ENCODE data around the gene SDK2. TPM values are rescaled to one million over a fixed set of nuclear protein-coding genes. Genes with fewer than 3 reads are reported as not detected.

SDK2 gene
- total RNA-seq, 6 experiments from 2014 or later = 0.11 to 0.46 (median 0.25) TPM

DNA sequence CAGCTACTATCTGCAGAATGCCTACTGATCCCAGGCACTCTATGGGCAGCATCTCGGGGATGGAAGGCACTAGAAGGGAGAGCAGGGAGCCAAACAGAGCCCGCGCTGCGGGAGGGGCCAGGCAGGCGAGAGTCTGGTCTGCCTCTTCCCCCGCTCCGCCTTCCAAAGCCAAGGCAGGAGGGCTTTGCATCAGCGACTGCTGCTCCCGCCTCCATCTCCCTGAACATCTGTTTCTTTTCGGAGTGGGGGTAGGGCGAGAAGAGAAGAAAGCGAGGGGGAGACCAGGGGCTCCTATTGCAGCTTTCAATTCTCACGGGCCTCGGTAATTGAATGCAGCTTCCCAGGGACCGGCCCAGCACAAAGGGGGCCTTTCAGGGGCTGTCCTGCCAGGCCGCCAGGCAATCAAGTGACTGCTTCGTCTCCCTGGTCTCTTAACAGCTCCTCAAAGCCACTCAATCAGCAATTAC lies 301.0 kb downstream of the SDK2 start:
- TF ChIP-seq POLR2A (IDR thresholded peaks at IDR 0.05) = no peak
- TF ChIP-seq, protein P1, sequence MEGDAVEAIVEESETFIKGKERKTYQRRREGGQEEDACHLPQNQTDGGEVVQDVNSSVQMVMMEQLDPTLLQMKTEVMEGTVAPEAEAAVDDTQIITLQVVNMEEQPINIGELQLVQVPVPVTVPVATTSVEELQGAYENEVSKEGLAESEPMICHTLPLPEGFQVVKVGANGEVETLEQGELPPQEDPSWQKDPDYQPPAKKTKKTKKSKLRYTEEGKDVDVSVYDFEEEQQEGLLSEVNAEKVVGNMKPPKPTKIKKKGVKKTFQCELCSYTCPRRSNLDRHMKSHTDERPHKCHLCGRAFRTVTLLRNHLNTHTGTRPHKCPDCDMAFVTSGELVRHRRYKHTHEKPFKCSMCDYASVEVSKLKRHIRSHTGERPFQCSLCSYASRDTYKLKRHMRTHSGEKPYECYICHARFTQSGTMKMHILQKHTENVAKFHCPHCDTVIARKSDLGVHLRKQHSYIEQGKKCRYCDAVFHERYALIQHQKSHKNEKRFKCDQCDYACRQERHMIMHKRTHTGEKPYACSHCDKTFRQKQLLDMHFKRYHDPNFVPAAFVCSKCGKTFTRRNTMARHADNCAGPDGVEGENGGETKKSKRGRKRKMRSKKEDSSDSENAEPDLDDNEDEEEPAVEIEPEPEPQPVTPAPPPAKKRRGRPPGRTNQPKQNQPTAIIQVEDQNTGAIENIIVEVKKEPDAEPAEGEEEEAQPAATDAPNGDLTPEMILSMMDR (IDR thresholded peaks at IDR 0.05) = no peak
- Histone ChIP-seq H3K36me3 (no peaks in the 10 kb centered on the region), H3K27me3 (no peaks in the 10 kb centered on the region), H3K9me3 (no peaks in the 10 kb centered on the region), H3K27ac (no peak overlapping the region), H3K4me1 (no peaks in the 10 kb centered on the region), H3K4me3 (no peak overlapping the region)
- intact Hi-C loops (cut with DNase I) = no loop called here
- WGBS (ENCODE audit: insufficient coverage, low coverage, low lambda C conversion rate, missing lambda C conversion rate) = 45% methylated on average over 14 of the region's 17 CpGs
- DNase-seq = no peak
- ATAC-seq = no peak

DNA sequence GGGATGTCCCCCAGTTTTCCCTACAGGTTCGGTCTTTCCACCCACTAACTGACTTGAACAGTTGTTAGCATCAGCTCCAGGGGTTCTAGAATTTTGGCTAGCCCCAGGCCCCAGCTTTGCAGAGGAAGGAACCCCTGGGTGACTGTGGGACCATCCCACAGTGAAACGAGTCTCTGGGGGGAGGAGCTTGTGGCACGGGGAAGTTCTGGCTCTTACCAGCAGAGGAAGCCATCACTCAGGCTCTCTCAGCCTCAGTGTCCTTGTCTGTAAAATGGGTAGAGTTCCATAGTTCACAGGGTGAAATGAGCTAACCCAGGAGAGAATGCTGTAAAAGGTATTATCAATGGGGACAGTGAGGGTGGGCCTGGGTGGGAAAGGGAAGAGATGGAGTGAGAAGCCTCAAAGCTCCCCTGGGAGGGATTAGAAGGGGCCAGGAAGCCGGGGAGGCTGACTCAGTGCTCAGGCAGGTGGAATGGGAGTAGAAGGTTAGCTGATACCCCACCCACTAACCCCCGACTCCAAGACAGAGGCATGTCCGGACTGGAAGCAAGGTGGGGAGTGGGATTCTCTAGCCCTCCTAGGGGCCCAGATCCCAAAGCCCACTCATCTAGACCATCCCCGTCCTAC lies 301.6 kb downstream of the SDK2 start:
- Histone ChIP-seq H3K27ac (no peak overlapping the region), H3K36me3 (no peaks in the 10 kb centered on the region), H3K4me1 (no peaks in the 10 kb centered on the region), H3K27me3 (no peaks in the 10 kb centered on the region), H3K4me3 (no peak overlapping the region), H3K9me3 (no peaks in the 10 kb centered on the region)
- TF ChIP-seq, protein P1 (IDR thresholded peaks at IDR 0.05) = no peak
- TF ChIP-seq POLR2A (IDR thresholded peaks at IDR 0.05) = no peak
- WGBS (ENCODE audit: insufficient coverage, low coverage, low lambda C conversion rate, missing lambda C conversion rate) = 37% methylated on average over 2 of the region's 7 CpGs
- DNase-seq (no peak), ATAC-seq (no peak)
- intact Hi-C loops (cut with DNase I) = no loop called here

DNA sequence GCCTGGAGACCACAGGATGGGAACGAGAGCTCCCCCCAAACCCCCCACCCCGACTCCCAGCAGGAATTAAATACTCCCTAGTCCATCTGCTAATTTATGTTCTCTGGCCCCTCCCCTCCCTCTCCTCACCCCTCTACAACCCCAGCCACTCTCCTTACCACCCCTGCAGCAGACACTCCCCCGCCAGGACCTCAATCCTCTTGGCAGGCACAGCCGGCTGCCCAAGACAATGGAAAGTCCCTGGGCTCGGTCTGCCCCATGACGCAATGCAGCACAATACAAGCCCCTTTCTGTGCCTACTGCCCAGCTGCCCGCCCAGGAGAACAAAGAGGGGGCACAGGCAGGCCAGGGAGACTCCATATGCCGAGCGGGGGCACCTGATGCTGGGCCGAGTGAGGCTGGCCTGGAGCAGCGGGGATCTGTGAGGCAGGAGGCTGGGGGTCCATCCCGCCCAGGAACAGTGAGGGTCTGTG lies 302.2 kb downstream of the SDK2 start:
- WGBS (ENCODE audit: insufficient coverage, low coverage, low lambda C conversion rate, missing lambda C conversion rate) = 23% methylated on average over 5 of the region's 12 CpGs
- Histone ChIP-seq H3K27ac (no peak overlapping the region), H3K27me3 (no peaks in the 10 kb centered on the region), H3K4me3 (no peak overlapping the region), H3K36me3 (no peaks in the 10 kb centered on the region), H3K4me1 (no peaks in the 10 kb centered on the region), H3K9me3 (no peaks in the 10 kb centered on the region)
- intact Hi-C loops (cut with DNase I) = no loop called here
- ATAC-seq (peak in 2 of 4 donors; percentile 50 to 61), DNase-seq (no peak)
- TF ChIP-seq POLR2A (IDR thresholded peaks at IDR 0.05) = no peak
- TF ChIP-seq, protein P1 (IDR thresholded peaks at IDR 0.05) = no peak

DNA sequence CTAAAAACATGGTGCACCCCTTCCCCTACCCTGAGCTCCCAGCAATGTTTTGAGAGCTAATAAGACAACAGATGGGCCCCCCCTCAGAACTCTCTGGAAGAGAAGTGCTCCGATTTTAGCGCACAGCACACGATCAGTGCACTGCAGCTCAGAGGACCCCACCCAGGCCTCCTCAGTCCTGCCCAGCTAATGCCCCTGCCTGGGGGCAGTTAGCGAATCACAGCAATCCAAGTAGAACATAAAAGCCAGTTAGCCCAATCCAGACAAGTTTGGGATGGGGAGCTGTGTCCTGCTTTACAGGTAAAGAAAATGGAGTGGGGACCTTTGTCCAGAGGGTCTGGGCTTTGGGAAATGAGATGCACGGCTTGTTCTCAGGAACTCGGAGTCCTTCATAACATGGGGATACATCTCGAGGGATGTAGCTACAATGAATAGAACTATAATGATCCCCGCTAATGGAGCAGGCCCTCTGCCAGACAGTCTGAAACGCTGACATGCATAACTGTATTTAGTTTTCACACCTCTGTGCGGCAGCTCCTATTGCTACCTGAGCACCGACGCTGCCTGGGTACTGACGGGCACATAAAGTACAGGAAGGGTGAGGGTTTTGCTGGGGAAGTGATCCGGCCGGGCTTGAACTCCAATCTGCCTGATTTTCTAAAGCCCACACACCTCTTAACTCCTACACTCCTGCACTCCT lies 302.7 kb downstream of the SDK2 start:
- no peaks in the 10 kb centered on the region for H3K36me3 ChIP-seq
- no peaks in the 10 kb centered on the region for H3K9me3 ChIP-seq
- intact Hi-C loops (cut with DNase I) = no loop called here
- ATAC-seq (no peak), DNase-seq (no peak)
- H3K27me3 ChIP-seq = no peaks in the 10 kb centered on the region
- no peak overlapping the region for H3K4me3 ChIP-seq
- WGBS (ENCODE audit: insufficient coverage, low coverage, low lambda C conversion rate, missing lambda C conversion rate) = 72% methylated on average over 9 of the region's 15 CpGs
- TF ChIP-seq, protein P1 (IDR thresholded peaks at IDR 0.05) = no peak
- TF ChIP-seq POLR2A (IDR thresholded peaks at IDR 0.05) = no peak
- no peak overlapping the region for H3K27ac ChIP-seq
- H3K4me1 ChIP-seq = no peaks in the 10 kb centered on the region

All from right lobe of liver (tissue), 6 donors.